GM19023 (cell line): ENCODE data around the gene CLSTN2.

Experiments
- ATAC-seq: cut with Tn5 transposase; IDR thresholded peaks from one replicate; pipeline ENCODE4 v1.9.1; 2021; ENCODE audit warnings: mild to moderate bottlenecking, moderate library complexity; ENCODE audit not compliant: unreplicated experiment

CLSTN2 gene

GRCh38 chr3:139994891-139995290 lies 59.9 kb downstream of the CLSTN2 start:
- ATAC-seq = no peak

- no peak for ATAC-seq
These were observed 69.3 kb downstream of the CLSTN2 start for GRCh38 chr3:140004271-140004670.

GRCh38 chr3:140006331-140006730 lies 71.3 kb downstream of the CLSTN2 start:
- no peak for ATAC-seq

GRCh38 chr3:140007081-140007480 lies 72.1 kb downstream of the CLSTN2 start:
- no peak for ATAC-seq

GRCh38 chr3:140007911-140008869 lies 73.2 kb downstream of the CLSTN2 start:
- ATAC-seq = no peak

- ATAC-seq = no peak
These were observed 75.4 kb downstream of the CLSTN2 start for GRCh38 chr3:140010391-140010790.

- no peak for ATAC-seq
These were observed 76.1 kb downstream of the CLSTN2 start for GRCh38 chr3:140011086-140011485.

GRCh38 chr3:140011611-140012277 lies 76.8 kb downstream of the CLSTN2 start:
- no peak for ATAC-seq

GRCh38 chr3:140013220-140013619 lies 78.2 kb downstream of the CLSTN2 start:
- no peak for ATAC-seq

- no peak for ATAC-seq
These were observed 80.0 kb downstream of the CLSTN2 start for GRCh38 chr3:140014831-140015495.

GRCh38 chr3:140015741-140016140 lies 80.8 kb downstream of the CLSTN2 start:
- no peak for ATAC-seq

GRCh38 chr3:140018556-140018955 lies 83.6 kb downstream of the CLSTN2 start:
- ATAC-seq = no peak

GRCh38 chr3:140019946-140020345 lies 85.0 kb downstream of the CLSTN2 start:
- no peak for ATAC-seq

GRCh38 chr3:140020541-140020940 lies 85.6 kb downstream of the CLSTN2 start:
- no peak for ATAC-seq

- ATAC-seq = no peak
These were observed 86.3 kb downstream of the CLSTN2 start for GRCh38 chr3:140021269-140021668.

- no peak for ATAC-seq
These were observed 87.2 kb downstream of the CLSTN2 start for GRCh38 chr3:140022066-140022770.

- no peak for ATAC-seq
These were observed 88.9 kb downstream of the CLSTN2 start for GRCh38 chr3:140023616-140024530.

GRCh38 chr3:140031170-140031569 lies 96.2 kb downstream of the CLSTN2 start:
- ATAC-seq = no peak

GRCh38 chr3:140034058-140034457 lies 99.1 kb downstream of the CLSTN2 start:
- no peak for ATAC-seq

GRCh38 chr3:140035871-140036270 lies 100.9 kb downstream of the CLSTN2 start:
- ATAC-seq = no peak
